GOT3 (cell line): ENCODE data around the gene CAVIN2.

ENCODE experiments used
- DNase-seq: peaks from one replicate; lab custom pipeline; 2025; ENCODE audit warnings: mixed read lengths; lab: John Stamatoyannopoulos, UW

Gene CAVIN2

DNA sequence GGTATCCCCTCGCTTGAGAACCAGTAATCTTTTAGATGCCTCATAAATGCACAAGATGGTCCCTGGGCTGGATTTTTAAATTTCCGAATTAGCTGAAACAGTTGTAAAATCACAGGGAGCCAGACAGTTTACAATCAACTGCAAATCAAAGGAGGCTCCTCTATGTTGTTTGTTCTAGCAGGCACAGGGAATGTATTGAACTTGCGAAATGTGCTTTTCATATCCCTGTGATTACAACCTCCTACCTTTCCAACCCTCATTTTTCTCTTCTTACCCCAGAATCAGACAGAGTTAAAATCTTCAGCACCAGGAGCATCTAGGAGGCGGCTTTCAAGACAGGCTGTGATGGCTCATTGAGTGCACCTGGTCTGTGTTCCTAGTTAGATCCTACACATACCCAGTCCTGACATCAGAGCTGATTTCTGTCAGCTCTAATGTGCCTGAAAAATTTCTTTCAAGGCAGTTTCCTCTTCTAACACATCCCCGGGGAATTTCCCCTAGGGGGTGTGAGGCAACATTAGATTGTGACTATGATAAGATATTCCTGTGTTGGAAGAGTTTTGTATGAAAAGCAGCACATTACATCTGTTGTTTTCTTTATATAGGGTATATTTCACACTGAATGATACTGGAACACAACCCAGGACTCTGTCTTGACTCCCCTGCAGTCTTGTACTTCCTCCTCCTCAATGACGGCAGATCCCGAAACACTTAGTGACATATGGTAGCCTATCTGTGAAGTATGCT lies 17.9 kb upstream of the CAVIN2 start:
- DNase-seq: no peak

DNA sequence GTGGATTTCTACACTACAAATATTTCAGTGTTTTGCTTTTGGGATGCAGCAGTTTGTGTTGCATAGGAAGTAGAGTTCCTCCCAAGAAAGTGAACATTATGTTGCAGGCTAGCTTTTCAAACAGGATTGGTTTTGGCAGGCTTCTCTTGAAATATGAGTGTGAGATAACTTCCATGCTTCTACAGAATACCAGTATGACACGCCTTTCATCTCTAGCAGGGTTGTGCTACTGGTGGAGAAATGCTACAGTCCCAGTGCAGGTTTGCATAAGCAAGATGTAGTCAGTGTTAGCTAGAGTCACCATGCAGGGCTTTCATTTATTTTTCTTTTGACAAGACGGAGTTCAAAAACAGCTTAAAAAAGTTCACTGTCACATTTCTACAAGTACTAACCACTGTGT lies 17.1 kb upstream of the CAVIN2 start:
- no peak for DNase-seq

DNA sequence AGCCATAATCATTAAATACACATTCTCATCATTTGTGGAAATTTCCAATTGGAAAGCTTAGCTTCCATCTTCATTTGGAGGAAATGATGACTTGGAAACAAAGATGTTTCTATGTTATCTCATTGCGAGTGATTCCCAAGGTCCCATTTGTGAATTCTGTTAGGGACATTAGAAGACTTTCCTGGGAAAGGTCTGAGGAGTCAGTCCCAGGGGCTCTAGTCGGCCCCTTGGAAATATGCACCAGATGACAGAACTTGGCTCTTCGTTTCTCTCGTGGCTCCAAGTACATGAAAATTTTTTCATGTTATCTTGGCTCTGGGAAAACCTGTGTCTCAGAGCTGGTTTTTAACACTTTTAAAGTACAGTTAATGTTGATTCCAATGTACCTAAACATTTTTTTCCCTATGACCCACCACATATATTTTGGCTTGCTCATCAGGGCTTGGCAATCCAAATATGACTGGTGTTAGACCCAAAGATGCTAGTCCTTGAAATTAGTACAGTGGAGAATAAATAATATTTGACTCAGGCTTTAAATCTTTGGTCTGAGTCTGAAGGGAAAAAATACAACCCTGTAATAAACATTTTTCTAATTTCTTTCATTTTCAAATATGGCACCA lies 15.4 kb upstream of the CAVIN2 start:
- DNase-seq: no peak

DNA sequence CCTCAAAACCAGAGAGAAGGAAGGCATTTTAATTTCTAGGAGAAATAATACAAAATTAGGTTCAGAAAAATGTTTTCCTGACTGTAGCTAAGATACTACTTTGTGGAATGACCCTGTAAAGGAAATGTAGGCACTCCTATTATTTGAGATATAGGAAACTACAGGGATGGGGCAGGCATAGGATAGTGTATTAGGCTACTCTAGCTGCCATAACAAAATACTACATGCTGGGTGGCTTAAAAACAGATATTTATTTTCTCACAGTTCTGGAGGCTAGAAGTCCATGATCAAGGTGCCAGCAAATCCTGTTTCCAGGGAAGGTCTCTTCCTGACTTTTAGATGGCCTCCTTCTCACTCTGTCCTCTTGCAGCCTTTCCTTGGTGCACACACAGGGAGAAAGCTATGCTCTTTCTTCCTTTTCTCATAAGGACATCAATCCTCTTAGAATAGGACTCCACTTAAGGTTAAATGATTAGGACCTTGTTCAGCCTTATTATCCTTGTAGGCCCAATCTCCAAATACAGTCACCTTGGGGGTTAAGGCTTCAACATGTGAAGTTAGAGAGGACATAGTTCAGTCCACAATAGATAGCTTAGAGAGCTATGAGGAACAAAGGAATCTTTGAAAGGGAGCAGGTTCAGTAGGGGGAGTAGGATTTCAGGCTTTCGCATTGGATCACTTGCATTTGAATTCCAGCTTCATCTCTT lies 14.0 kb upstream of the CAVIN2 start:
- DNase-seq: no peak

DNA sequence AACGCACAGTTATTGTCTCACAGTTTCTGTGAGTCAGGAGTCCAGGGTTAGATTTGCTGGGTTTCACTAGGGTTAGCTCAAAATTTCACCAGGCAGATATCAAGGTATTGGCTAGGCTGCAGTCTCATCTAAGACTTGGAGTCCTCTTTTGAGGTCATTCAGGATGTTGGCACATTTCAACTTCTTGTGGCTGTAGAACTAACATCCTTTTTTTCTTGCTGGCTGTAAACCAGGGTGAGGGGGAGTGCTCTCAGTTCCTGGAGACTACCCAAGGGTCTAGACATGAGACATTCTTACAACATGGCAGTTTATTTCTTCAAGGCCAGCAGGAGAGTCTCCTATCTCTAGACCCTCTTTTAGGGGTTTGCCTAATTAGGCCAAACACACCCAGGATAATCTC lies 12.8 kb upstream of the CAVIN2 start:
- DNase-seq: no peak

DNA sequence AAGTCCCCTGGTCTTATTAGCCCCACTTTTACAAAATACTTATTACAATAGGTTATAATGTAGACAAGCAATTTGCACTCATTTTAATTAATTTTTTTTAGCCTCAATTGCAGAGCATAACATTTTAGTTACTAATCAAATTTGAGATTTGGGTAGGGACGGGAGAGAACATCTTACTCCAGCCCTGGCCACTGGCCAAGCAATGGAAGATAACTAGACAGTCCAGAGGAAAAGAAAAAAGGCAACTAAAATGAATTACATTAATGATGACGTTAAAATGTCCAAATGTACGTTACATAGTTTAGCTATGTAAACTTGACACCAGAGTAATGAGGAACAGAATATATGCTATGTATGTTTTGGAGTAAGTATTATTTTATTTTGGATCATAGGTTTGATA lies 11.0 kb upstream of the CAVIN2 start:
- no peak for DNase-seq

DNA sequence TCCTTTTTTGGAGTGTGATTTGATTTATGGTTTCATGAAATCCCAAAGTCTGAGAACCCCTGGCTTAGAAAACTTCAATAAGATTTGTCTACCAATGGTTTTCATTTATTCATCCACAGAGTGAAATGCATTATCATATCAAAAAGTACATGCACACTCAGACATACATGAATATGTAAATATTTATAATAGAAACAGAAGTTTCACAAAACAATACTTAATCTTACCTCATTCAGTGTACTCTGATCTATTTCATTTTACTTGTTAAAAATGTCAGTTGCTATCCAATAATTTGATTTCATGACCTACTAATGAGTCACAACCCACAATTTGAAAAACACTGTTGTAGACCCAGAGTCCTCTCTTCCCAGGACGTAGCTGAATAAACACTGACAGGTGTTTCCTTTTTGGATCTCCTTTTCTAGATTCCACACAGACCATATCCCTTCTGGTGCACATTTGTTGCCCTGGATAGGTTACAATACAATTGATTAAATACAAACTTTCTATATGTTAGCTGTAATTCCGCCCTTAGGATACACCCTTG lies 10.4 kb upstream of the CAVIN2 start:
- no peak for DNase-seq

DNA sequence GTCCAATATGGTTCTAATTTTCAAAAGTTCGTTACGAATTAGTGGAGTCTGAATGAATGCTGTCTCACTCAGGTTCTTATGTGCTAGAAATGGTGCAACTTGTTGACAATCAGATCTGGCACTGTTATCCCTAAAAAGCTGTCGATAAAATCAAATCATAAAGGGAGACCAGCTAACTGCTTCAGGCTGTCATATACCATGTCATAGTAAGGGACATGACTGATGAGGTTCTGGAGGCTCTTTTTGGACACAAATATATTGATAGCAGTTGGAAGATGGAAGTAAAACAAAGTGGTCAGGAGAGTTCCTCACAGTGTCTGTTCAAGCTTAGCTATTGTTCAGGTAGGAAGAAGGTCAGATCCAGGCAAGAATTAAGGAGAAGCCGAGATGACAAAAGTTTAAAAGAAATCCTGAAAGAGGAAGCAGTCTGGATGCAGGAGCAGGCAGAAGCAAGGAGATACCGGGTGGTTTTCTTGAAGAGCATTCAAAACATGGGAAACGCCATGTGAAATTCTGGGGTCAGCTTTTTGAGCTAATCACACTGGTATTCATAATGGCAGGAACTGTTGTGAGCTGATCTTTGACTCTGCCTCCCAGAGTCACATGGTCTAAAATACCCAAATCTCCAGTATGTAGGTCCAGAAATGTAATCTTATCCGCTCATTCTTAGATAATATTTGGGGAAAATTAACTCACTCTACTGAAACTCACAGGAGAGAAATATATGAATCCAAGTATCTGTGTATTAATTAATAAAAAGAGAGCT lies 9.4 kb upstream of the CAVIN2 start:
- no peak for DNase-seq

DNA sequence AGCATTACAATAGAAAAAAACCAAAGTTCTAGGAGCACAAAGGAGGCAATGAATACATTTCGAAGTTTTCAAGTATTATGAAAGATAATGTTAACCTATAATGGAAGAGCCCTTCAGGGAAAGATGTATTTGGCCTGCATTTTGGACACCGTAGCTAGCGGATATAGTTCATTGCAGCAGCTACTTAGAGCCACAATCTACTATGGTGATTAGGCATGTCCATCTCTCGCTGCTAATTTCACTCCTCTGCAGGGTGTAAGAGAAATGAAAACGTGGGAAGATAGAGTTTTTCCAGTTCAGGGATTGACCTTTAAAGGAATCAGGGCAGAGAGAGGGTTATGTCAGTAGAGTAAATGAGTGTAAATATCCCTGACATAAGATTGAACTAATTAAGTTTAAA lies 8.5 kb upstream of the CAVIN2 start:
- DNase-seq: no peak

DNA sequence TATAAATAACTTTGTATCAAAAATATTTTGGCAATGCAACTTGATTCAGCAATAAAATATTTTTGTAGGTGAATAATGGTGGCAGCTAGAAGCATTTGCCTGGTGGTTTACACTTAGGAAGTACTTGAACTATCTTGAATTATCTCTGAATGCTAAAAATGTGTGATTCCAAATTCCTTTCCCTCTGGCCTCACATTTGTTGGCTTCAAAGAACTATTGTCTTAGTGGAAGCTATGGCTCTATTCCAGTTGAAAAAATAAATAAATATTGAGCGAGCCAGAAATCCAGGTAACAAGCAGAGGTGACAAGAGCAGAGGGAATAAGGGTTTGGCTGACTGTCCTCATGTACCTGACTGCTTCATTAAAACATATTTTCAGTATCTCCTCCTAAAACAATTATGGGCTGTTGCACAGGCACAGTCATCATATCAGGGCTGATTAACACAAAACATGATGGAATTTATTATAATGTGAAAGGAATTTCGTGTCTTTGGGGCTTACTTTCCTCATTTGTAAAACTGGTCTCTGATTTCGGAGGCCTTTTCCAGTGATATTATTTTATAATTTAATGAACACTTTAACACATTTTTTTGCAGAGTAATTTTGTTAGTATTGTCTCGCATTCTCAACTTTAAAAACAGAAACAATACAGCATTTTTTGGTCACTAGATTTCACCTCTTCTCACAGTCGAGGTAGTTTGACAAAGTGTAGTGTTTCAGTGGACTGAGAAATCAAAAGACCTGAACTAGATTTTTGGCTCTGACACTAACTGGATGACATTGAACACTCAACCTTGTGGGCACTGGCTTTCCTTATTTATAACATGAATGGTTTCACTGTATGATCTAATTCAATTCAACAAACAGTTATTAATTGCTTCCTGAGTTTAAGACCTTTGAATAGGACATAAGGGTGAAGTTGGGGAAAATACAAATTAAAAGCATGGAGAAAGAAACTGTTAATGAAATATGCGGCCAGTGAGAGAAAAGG lies 7.8 kb upstream of the CAVIN2 start:
- DNase-seq: no peak

DNA sequence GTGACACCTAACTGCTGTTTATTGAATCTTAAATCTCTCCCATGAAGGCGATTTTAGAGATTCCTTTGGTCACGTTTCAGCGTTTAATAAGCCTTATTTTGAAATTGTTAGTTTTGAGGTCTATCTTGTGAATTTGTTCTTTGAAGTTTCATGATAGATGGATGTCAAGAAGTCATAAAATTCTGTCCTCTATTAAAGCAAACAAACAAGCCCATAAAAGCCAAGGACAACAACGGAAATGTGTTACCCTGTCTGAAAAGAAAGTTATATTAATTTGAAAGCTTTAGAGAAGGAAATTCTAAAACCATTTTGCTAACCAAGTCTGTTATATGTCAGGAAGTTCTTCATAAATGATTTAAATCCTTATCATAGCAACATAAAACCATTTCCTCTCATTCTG lies 7.0 kb upstream of the CAVIN2 start:
- no peak for DNase-seq

DNA sequence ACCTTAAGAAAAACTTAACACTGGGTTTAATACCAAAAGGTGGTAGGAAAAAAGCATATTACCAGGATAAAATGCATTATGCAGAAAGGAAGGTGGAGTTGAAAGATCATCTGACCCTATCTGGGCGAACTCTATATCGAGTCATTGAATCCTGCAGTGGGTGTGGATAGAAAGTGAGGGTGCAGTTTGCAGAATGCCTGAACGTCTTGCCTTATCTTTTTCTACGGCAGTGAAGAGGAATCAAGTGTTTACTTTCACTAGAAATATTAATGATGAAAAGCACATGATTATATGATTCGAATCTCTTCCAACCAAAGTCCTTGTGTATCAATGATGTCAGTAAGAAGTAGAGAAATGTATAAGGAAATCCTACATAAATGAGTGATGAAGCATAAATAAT lies 4.3 kb upstream of the CAVIN2 start:
- no peak for DNase-seq

DNA sequence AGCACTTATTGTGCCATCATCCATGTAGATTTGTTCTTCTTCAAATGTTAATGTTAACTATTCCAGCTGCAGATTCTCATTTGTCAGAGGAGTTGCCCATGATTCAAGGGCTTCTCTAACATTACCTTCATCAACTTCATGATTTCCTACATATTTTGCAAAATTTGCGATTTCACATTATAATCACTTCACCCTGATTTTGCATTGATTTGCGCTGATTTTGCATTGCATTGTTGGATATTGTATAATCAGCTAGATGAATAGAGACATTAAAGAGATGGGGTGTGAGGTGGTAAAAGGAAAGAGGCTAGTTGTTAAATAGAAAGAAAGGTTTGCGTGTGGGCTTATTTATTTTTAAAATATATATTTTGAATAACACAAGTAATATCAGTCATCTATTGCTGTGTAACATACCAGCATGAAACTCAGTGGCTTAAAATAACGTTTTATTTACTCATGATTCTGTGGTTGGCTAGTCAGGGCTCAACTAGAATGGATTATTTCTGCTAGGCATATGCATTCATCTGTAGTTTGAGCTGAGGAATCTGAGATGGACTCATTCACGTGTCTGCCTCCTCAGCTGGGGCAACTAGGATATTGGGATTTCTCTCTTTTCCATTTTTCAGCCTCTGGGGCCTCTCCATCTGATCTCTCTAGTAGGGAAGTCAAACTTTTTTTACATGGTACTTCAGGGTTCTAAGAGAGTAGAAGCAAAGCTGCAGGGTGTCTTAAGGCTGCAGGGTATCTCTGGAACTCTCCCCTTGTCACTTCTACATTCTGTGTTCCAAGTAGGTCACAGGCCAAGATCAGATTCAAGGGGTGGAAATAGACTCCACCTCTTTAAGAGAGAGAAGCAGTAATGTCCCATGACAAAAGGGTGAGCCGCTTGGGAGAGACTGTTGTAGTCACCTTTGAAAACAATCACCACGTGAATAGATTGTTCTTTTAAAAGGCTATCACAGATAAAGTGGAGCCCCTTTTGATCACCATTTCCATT lies 2.2 kb upstream of the CAVIN2 start:
- DNase-seq: no peak

DNA sequence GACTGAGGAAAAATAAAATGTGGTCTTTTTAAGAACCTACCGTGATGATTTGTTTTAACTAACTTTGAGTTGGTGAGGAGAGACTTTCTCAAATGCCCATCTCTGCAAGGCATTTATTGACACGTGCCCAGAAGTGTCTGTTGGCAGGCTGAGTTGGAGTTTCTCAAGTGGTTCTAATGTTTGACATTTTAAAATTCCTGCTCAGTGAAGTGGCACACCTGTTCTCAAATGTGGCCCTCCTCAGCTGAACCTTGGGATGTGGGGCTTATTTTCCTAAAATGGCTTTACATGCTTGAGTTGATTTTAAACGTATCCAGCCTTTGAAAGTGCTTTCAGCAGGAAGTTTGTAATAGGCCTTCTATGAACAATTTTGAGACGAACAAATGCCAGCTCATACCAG lies 876 bp upstream of the CAVIN2 start:
- DNase-seq: no peak

DNA sequence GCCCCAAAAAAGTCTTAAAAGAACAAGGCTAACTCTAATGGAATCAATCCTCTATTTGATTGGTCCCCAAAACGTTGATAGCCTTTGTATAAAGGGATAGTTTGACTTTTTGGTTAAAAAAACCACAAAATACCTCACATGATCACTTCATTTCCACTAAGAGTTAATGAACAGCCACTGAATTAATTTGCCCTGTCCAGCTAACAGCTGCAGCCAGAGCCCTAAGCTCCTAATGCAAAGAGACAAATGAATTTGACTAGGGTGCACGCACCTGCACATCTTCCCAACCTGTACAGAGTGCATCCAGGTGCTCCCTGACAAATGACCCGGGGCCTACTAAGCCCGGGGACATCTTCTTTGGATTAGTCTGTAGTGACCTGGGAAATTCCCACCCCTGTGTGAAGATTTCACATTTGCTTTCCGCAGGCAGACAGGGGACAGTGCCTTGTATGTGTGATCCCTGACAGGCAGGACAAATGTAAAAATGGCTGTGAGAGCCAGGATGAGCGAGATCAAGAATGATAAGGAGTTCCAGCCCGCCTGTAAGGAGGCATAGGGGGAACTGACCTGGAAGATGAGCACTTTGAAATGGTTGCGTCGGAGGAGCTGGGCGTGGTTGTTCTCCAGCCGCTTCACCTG lies 893 bp downstream of the CAVIN2 start:
- DNase-seq: no peak

DNA sequence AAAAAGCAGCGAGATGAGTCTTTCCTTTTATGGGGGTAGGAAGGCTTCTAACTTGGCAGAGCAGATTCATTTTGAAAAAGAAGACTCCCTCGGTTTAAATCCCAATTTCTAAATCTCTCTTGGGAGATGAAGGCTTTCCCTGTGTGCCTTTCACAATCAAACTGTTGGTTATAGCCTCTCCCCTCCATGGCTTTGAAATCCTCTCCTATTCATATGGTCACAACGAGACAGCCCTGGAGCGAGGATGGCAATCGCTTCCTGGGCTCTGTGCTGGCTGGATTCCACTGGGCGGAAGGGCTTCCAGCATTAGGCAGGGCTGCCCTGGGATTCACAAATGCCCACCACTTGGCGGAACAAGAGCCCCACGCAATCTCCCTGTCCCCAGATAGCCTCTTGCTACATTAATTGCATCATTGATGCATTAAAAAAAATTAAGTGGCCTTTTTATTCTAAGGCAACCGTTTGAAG lies 1.6 kb downstream of the CAVIN2 start:
- no peak for DNase-seq

DNA sequence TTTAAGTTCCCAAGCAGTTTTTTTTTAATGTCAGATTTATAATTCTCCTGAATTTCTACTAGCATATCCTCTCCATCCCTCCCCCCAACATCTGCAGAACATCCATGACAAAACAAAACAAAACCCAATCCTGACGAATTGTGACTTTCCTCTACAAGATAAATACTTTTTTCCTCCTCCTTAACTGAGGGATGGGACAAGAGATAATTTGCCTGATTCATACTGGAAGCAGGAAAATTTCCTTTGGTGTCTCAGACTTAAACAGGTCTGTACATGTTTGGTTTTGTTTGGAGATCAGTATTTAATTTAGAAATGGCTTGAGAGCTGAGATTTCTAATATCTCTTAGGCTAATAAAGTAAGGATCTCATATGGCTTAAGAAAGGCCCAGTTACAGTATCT lies 2.2 kb downstream of the CAVIN2 start:
- DNase-seq: no peak

DNA sequence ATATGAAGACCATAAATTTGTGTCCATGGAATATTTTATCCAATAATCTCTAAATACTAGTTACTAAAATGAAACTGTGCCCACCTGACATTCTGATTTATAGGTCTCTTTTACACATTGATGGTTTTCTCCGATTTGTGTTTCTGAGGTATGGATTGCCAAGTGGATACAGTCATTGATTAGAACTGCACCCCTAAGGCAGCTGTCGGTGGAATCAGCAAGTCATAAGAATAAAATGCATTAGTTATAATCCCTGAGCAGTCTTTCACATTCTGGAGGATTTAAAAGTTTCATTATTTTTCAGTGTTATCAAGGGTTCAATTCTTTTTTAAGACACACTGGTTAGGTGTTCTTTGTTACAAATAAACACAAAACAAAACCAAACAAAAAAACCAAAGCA lies 6.0 kb downstream of the CAVIN2 start:
- DNase-seq: no peak
